Neural cell (in vitro differentiated cells): ENCODE measurements around the gene DHFR.

ENCODE experiments used
- EP300 ChIP-seq: fragments of 450-650 bp; conservative IDR thresholded peaks from 2 replicates; pipeline ENCODE4 v1.6.1; 2014; ENCODE audit warnings: antibody characterized with exemption, mild to moderate bottlenecking, moderate library complexity; ENCODE audit not compliant: poor library complexity, severe bottlenecking
- EZH2 ChIP-seq: fragments of 200-600, 300-800 bp; shearing (Covaris generic), sonication (generic); IDR thresholded peaks from 2 replicates; pipeline ENCODE4 v1.6.1; 2014; ENCODE audit warnings: antibody characterized with exemption, low read length, borderline replicate concordance, mild to moderate bottlenecking; ENCODE audit not compliant: insufficient read depth, poor library complexity, severe bottlenecking
- TF ChIP-seq, protein P1 (sequence below): fragments of 450-650 bp; IDR thresholded peaks from 2 replicates; pipeline ENCODE4 v1.5.1; 2014; ENCODE audit warnings: antibody characterized with exemption, mild to moderate bottlenecking, moderate library complexity; ENCODE audit not compliant: poor library complexity, severe bottlenecking

DNA sequence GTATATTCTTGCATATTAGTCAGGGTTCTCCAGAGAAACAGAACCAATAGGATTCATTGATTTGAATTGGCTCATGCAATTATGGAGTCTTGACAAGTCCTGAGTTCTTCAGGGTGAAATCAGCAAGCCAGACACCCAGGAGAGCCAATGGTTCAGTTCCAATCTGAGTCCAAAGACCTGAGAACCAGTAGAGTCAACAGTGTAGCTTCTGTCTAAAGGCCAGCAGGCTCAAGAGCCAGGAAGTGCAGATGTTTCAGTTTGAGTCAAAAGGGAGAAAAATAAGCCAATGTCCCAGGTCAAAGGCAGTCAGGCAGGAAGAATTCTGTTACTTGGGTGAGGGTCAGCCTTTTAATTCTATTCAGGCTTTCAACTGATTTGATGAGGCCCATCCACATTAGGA is 47.0 kb downstream of the DHFR start:
- TF ChIP-seq EZH2 = no peak
- TF ChIP-seq, protein P1, sequence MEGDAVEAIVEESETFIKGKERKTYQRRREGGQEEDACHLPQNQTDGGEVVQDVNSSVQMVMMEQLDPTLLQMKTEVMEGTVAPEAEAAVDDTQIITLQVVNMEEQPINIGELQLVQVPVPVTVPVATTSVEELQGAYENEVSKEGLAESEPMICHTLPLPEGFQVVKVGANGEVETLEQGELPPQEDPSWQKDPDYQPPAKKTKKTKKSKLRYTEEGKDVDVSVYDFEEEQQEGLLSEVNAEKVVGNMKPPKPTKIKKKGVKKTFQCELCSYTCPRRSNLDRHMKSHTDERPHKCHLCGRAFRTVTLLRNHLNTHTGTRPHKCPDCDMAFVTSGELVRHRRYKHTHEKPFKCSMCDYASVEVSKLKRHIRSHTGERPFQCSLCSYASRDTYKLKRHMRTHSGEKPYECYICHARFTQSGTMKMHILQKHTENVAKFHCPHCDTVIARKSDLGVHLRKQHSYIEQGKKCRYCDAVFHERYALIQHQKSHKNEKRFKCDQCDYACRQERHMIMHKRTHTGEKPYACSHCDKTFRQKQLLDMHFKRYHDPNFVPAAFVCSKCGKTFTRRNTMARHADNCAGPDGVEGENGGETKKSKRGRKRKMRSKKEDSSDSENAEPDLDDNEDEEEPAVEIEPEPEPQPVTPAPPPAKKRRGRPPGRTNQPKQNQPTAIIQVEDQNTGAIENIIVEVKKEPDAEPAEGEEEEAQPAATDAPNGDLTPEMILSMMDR = no peak
- no peak for TF ChIP-seq EP300
